HG03354 (cell line): ENCODE measurements around the gene RRN3.
"Not testable (repeated sequence)": the region's sequence is repeated elsewhere in the genome, so short reads cannot be mapped to it uniquely, and the experiment has no call there.

Experiments used
- ATAC-seq: cut with Tn5 transposase; IDR thresholded peaks from one replicate; pipeline ENCODE4 v1.9.1; 2021; ENCODE audit warnings: mild to moderate bottlenecking; ENCODE audit not compliant: unreplicated experiment, poor library complexity, severe bottlenecking

The RRN3 gene

DNA sequence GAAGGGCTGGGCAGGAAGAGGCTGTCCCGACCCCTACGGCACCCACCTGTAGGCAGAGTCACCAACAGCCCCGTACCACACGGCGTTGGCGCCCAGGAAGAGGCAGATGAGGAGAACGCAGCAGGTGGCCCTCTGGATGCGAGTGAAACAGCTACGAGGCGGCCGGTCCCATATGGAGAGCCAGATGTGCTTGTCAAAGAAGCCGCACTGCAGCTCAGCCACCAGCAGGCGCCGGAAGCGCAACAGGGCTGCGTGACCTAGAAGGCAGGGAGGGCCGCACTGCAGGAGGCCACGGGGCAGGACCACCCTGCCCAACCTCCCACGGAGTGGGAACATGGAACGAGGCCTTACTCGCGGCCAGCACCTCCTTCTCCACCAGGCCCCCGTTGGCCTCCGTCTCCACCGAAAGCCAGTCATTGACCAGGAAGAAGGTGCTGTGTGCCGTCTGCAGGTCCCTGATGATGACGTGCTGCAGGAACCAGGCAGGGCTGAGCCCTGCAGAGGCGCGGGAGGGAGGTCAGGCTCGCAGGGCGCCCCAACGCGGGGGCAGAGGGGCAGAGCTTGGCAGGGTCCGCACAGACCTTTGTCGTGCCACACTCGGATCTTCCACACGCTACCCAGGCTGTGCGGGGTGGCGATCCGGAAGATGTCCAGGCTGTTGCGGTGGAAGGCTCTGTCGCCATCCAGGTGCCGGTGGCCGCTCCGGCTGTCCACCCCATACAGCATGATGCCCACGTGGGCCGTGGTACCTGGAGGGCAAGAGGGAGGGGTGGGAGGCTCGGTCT lies 33.8 kb upstream of the RRN3 start:
- ATAC-seq = not testable (repeated sequence)

DNA sequence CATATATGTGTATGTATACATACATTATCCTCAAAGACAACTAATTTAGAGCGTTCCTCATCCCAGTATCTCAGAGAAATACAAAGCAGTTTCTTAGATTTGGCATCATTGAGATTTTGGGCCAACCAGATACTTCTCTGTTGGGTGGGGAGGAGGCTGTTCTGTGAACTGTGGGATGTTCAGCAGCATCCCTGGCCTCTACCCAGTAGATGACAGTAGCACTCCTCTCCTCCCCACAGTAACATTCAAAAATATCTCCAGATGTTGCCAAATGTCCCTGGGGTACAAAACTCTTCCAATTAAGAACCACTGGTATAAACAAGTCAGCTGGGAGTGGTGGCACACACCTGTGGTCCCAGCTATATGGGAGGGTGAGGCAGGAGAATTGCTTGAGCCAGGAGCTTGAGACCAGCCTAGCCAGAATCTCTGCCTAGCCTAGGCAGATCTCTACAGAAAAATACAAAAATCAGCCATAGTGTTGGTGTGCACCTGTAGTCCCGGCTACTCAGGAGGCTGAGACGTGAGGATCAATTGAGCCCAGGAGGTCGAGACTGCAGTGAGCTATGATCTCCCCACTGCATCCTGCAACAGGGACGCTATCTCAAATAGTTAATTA lies 6.4 kb upstream of the RRN3 start:
- not testable (repeated sequence) for ATAC-seq

DNA sequence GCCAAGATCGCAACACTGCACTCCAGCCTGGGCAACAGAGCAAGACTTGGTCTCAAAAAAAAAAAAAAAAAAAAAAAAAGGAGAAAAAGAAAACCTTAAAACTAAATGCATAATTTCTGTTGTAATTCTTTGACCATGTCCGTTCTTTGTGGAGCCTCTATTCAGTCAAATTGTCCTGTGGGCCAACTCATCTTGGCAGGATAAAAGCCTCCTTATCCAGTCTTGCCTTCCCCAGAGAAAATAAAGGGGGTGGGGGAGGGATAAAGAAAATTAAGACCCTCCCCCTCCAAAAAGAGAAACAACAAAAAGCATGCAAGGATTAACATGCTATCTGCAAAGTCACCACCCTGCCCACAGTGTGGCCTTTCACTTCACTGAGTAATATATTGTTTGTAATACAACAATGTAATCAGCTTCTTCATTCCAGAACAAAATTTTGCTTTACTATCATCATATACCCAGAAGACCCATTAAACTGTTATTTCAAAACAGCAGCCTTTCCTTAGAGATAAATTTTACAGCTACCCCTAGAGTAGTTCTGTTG lies 5.4 kb upstream of the RRN3 start:
- ATAC-seq = not testable (repeated sequence)

DNA sequence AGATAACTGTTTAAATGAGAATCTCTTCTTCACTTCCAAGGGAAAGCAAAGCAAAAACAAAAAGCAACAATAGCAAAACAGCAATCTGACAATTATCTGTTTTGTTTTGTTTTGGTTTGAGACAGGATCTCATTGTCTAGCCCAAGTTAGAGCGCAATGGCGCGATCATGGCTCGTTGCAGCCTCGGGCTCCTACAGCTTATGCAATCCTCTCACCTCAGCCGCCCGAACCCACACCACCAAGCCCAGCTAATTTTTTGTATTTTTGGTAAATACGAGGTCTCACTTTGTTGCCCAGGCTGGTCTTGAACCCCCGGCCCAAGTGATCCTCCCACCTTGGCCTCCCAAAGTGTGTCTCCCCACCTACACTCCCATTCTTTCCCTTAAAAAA lies 2.5 kb upstream of the RRN3 start:
- not testable (repeated sequence) for ATAC-seq

DNA sequence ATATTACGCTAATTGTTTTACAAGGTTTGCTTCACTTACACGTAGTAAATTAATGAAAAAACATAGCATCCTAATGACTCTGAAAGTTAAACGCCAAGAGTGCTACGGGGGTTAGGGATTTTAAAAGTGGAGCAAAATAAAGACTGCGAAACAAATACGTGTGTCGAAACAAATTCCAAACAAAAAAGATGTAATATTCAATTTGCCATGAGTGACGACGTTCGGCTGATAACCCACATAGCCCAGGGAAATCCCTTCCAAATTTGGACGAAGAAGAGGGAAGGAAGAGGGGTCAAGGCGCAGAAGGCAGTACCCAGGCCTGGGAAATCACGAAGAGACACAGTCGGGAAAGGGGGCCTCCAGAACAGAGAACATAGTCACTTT lies 509 bp downstream of the RRN3 start:
- not testable (repeated sequence) for ATAC-seq

DNA sequence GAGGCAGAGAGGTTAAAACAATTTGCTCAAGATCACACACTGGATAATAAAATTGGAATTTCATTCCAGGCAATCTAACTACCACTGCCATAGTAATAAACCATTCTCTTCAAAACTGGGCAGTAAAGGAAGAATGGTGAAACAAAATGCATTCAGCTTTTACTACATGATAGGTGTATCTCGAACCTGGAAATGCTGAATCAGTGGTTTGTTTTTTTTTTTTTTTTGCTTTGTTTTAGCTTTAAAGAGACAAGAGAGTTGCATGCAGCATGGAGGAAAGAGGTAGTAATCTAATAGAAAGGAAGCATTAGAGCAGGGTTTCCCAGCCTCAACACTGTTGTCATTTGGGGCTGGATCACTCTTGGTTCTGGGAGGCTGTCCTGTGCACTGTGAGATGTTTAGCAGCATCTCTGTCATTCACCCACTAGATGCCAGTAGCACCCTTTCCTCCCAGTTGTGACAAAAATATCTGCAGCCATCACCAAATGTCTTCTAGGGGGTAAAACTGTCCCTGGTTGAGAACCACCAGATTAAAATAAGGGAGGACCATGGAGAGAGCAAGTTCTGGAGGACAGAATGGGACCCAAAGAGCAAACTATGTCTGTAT lies 3.3 kb downstream of the RRN3 start:
- not testable (repeated sequence) for ATAC-seq

DNA sequence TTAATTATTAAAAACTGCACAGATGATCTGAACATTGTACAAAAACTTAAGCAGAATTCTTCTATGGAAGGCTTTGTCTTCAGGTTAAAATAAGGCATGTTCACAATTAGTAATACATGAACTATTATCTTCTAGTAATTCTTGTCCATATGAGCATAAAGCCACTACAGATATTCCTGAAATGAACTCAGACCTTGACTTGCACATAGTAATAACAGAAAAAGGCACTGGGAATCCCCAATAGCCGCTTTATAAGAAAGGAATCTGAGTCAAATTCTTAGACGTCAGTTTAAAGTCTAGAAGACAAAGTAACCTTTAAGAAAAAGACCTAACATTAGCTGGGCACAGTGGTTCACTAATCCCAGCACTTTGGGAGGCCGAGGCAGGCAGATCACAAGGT lies 11.3 kb downstream of the RRN3 start:
- ATAC-seq = not testable (repeated sequence)

DNA sequence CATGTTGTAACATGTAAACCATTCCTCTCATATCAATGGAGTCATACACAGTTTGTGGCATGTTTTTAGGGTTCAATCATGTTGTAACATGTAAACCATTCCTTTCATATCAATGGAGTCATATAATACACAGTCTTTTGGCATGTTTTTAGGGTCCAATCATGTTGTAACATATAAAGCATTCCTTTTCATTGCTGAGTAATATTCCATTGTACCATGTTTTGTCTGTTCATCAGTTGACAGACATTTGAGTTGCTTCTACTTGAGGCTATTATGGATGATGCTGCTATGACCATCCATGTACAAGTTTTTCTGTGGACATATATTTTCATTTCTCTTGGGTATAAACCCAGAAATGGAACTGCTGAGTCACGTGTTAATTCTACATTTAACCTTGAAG lies 13.2 kb downstream of the RRN3 start:
- not testable (repeated sequence) for ATAC-seq

DNA sequence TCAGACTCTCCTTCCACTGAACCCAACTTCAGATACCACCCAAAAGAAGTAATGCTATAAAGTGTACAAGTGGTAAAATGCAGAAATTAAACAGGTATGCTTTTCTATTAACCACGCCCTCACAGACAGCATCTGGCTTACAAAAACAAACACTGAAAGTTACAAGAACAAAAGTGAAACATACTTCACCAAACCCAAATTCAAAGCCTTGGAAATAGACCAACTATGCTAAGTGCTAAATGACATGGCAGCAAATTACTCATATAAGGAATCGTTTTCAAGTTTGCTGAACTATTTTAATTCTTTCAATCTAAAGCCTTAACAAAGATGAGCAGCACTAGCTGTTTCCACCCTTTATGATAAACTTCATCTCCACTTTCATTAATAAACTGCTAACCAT lies 17.9 kb downstream of the RRN3 start:
- ATAC-seq = not testable (repeated sequence)

DNA sequence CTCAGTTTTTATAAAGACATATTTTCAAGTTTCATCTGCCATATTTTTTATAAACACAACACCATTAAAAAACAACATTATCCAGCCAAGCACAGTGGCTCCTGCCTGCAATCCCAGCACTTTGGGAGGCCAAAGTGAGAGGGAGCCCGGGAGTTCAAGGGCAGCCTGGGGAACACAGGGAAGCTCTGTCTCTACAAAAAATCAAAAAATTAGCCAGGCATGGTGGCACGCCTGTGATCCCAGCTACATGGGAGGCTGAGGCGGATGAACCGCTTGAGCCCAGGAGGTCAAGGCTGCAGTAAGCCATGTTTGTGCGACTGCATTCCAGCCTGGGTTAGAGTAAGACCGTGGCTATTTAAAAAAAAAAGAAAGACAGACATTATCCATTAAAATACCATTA lies 21.0 kb downstream of the RRN3 start:
- ATAC-seq = no peak

DNA sequence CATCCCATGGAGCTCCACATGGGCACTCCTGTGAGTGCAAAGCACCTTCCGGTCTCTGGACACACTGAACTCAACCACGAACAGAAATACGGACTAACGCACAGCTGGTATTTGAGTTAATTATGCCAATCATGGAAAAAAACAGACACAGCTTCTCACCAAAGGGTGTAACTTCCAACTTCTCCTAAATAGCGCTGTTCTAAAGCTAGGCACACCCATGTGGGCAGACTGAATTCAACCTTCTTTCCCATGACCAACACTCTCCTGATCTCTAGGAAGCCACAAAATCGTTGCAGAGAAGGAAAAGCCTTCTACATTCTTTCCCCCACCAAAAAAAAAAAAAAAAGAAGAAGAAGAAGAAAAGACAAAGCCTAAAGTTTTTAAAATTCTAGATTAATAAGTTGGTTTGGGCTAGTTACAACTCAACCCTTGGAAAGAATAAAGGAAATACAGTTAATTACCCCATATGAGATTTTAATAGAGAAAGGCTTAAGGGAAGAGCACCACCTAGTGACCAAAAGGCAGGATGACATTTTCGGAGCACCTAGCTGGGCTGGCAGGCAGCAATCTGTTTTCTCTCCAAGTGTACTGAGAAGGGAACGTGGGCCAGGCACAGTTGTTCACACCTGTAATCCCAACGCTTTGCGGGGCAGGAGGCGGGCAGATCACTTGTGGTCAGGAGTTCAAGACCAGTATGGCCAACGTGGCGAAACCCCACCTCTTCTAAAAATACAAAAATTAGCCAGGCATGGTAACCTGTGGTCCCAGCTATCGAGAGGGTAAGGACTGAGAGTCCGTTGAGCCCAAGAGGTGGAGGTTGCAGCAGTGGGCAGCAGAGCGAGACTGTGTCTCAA lies 21.9 kb downstream of the RRN3 start:
- ATAC-seq = peak; percentile 47

DNA sequence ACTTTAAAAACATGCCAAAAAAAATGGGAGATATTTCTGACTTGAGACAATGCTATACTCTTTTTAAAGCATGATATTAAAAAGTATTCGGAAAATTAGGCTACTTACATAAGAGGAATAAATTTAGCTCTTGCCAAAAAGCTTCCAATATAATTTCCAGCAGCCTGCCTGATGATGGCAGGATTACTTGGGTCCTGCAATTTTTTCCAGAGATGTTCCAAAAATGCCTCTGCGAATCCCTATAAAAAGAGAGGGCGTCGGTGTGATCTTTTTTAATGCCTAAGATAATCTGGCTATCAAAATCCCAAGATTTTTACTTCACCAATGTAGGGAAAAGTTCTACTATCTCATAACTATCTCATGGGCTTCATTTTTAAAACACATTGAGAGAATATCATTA lies 23.1 kb downstream of the RRN3 start:
- not testable (repeated sequence) for ATAC-seq

DNA sequence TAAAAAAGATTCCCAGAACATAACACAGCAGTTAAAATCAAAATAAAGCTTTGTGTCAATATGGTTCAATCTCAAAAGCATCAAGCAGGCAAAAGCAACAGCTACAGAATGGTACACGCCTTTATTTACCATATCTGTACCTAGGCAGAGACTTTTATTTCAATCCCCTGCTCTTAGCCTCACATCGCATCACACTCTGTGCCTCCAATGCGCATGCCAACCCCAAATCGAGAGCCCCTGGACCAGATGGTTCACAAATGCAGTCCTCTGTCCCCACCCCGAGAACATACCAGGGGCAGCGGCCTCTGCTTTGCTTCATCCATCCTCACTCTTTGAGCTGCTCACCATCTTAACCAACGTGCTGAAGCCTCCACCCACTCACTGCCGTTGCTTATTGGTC lies 27.4 kb downstream of the RRN3 start:
- not testable (repeated sequence) for ATAC-seq

DNA sequence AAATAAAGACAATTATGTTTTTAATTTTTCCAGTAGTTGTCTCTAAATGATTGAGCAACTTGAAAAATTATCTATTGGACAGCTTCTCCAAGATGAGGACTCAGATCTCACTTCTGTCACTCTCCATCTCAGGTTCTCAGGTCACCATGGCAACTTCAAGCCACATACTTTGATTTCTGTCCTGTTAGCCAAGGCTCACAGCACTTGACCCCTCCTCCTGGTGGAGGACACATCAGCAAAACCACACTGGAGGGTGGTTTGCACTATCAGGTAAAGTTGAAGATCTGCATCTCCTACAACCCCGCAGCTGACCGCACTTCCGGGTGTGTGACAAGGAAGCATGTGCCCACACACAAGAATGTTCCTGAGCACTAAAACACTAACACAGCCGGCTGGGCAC lies 28.1 kb downstream of the RRN3 start:
- not testable (repeated sequence) for ATAC-seq

DNA sequence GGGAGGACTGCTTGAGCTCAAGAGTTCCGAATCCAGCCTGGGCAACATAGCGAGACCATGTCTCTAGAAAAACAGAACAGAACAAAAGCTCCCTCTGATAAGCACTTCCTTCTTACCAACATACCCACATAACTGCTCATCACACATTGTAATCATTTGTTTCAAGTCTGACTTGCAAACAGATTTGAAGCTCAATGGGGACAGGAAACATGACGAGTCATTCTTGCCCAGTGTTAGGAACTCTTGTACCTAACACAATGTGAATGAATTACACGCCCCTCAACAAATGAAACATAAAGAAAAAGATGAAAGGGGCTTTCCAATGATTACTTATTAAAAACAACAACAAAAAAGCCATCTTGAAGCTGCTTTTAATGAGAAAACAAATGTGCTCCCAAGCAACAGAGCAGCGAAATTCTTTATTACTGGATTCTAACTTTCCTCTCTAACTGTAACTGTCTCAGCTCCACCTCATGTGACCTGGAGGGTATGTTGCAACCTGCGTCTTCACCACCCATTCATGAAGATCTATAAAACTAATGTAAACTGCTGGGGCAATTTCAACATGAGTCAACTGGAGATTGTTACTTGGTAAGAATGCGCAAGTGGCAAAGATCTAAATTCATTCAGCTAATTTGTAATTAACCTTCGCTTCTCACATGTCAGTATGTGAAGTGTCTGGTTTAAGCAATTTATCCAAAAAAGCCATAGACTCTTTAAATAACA lies 31.8 kb downstream of the RRN3 start:
- ATAC-seq = not testable (repeated sequence)

DNA sequence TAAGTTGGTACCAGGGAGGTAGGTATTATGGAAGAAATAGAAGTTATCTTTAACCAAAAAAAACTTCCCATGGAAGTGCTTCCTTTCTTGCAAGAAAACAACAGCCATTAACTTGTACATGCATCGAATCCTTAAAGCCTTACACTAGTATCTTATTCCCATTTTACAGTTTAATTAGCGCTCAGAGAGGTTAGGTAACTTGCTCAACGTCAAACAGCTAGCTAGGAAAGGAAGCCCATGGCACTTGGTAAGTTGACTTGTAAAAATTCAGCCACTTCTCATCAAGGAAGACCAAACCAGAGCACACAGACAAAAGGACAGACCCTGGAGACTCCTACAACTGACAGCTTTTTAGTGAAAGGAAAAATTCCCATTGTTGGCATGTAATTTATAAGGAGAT lies 34.7 kb downstream of the RRN3 start:
- ATAC-seq = no peak

DNA sequence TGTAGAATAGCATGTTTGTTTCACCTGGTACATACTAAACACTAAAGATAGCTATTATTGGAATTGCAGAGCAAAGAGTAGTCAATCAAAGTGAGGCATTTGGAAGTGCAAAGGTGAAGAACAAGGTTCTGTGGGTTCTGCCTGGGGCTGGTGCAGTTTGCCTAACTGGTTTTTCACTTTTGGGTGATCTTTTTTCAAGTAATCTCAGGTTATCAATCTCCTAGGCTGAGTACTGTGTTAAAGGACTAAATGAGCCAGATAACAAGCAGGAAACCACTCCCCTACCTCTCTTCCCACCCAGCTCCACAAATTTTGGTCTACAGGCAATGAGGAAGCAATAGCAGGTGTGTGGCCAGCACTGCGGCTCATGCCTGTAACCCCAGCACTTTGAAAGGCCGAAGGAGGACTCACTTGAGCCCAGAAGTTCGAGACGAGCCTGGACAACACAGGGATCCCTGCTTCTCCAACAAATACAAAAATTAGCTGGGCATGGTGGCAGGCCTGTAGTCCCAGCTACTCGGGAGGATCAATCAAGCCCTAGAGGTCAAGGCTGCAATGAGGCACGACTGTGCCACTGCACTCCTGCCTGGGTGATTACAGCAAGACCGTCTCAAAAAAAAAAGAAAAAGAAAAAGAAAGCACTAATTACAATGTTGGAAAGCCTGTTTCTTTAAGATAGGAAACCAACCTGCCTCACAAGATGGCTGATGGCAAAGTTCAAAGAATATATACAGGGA lies 36.2 kb downstream of the RRN3 start:
- no peak for ATAC-seq

DNA sequence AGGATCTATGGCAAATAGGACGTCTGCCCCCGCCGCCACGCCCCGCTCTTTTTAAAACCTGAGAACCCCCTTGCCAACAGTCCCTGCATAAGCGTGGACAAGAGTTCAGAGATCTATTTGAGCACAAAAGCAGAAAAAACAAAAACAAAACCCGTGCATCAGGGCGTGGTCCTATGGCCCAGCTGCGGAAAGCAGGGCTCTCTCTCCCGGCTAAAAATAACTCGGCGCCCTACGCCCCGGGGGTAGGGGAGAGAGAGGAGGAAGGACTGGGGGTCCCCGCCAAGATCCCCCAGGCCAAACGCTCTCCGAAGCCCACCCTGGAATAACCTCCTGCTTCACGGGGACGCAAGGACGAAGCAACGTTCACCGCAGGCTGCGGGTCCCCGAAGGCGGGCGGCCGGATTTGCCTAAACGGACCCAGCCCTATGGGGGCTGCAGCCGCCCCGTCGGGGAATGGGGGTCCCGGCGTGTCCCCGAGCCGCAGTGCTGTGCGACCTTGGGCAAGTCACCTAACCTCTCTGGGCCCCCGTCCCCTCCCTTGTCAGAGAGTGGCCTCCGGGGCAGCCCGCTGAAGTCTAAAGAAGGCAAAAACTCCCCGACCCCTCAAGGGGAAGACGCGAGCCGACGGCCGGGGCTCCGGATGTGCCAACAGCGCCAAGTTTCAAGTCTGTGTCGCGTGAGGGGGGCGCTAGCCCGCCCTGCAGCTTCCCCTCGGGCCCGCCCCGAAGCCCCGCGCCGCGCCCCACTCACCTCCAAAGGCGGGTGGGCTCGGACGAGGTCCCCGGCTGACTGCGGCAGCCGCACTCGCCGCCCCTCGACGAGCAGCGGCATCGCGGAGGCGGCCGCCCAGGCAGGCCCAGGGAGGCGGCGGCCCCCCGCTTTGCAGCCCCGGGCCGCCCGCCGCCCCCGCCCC lies 38.7 kb downstream of the RRN3 start:
- peak; percentile 77 for ATAC-seq
